Measurements from ENCODE around the gene MB21D2.

Gene MB21D2

GRCh38 chr3:192826214-192827006, 91.2 kb downstream of the MB21D2 start:
- DNase-seq (ENCODE audit: low read depth in 2 of 2) = no peak
- H3K4me3 ChIP-seq (replicated peaks in 1 of 2; ENCODE audit: low read depth in 2 of 2, low read length in 2 of 2) = no peak overlapping the region
- no peak for TF ChIP-seq CTCF (IDR thresholded peaks at IDR 0.05; ENCODE audit: low read depth, low read length)

- H3K4me3 ChIP-seq (replicated peaks in 1 of 2; ENCODE audit: low read depth in 2 of 2, low read length in 2 of 2) = no peak overlapping the region
- no peak for TF ChIP-seq CTCF (IDR thresholded peaks at IDR 0.05; ENCODE audit: low read depth, low read length)
- DNase-seq (ENCODE audit: low read depth in 2 of 2) = peak; percentile 69 to 73
Observed at GRCh38 chr3:192825657-192826200, 91.9 kb downstream of the MB21D2 start.

- no peak for TF ChIP-seq CTCF (IDR thresholded peaks at IDR 0.05; ENCODE audit: low read depth, low read length)
- DNase-seq (ENCODE audit: low read depth in 2 of 2) = peak in 1 of 2 donors; percentile 59
- H3K4me3 ChIP-seq (replicated peaks in 1 of 2; ENCODE audit: low read depth in 2 of 2, low read length in 2 of 2) = no peak overlapping the region
Observed at GRCh38 chr3:192825216-192825615, 92.4 kb downstream of the MB21D2 start.

- no peak for DNase-seq (ENCODE audit: low read depth in 2 of 2)
- TF ChIP-seq CTCF (IDR thresholded peaks at IDR 0.05; ENCODE audit: low read depth, low read length) = no peak
- no peak overlapping the region for H3K4me3 ChIP-seq (replicated peaks in 1 of 2; ENCODE audit: low read depth in 2 of 2, low read length in 2 of 2)
Observed at GRCh38 chr3:192824313-192824712, 93.3 kb downstream of the MB21D2 start.

- no peak for DNase-seq (ENCODE audit: low read depth in 2 of 2)
- TF ChIP-seq CTCF (IDR thresholded peaks at IDR 0.05; ENCODE audit: low read depth, low read length) = no peak
- no peak overlapping the region for H3K4me3 ChIP-seq (replicated peaks in 1 of 2; ENCODE audit: low read depth in 2 of 2, low read length in 2 of 2)
Observed at GRCh38 chr3:192821161-192821560, 96.5 kb downstream of the MB21D2 start.

GRCh38 chr3:192820161-192820560, 97.5 kb downstream of the MB21D2 start:
- DNase-seq (ENCODE audit: low read depth in 2 of 2) = no peak
- TF ChIP-seq CTCF (IDR thresholded peaks at IDR 0.05; ENCODE audit: low read depth, low read length) = no peak

More at GRCh38 chr3:192820161-192820560, 97.5 kb downstream of the MB21D2 start:
- H3K4me3 ChIP-seq (replicated peaks in 1 of 2; ENCODE audit: low read depth in 2 of 2, low read length in 2 of 2) = no peak overlapping the region

All from cardiac fibroblast (primary cell).